Effector memory CD4-positive, alpha-beta T cell (primary cell): ENCODE data around the gene TTC12.

Experiments
- DNase-seq, 3 donors: peaks; one replicate each; pipeline ENCODE4 v3.0.0-alpha.2; 2020
- H3K27ac ChIP-seq: 2 replicates; pipeline ENCODE4 v1.7.0; 2013; ENCODE audit warnings: mild to moderate bottlenecking, low read length, moderate library complexity; ENCODE audit not compliant: insufficient read depth, poor library complexity, severe bottlenecking
- H3K27me3 ChIP-seq: replicated peaks from 2 replicates; pipeline ENCODE4 v1.7.0; 2013; ENCODE audit warnings: mild to moderate bottlenecking, low read length; ENCODE audit not compliant: insufficient read depth, control insufficient read depth, poor library complexity, severe bottlenecking
- H3K36me3 ChIP-seq: 2 replicates; pipeline ENCODE4 v1.7.0; 2013; ENCODE audit warnings: mild to moderate bottlenecking, low read length, moderate library complexity; ENCODE audit not compliant: control insufficient read depth, insufficient read depth
- H3K4me1 ChIP-seq: 2 replicates; pipeline ENCODE4 v1.7.0; 2013; ENCODE audit warnings: low read length, mild to moderate bottlenecking; ENCODE audit not compliant: control insufficient read depth, insufficient read depth, poor library complexity, severe bottlenecking
- H3K4me3 ChIP-seq: 2 replicates; pipeline ENCODE4 v1.7.0; 2013; ENCODE audit warnings: low read length, low read depth, mild to moderate bottlenecking; ENCODE audit not compliant: insufficient read depth, poor library complexity, severe bottlenecking
- H3K9me3 ChIP-seq: 2 replicates; pipeline ENCODE4 v1.7.0; 2013; ENCODE audit warnings: mild to moderate bottlenecking, low read length, moderate library complexity; ENCODE audit not compliant: control insufficient read depth

TTC12 gene

DNA sequence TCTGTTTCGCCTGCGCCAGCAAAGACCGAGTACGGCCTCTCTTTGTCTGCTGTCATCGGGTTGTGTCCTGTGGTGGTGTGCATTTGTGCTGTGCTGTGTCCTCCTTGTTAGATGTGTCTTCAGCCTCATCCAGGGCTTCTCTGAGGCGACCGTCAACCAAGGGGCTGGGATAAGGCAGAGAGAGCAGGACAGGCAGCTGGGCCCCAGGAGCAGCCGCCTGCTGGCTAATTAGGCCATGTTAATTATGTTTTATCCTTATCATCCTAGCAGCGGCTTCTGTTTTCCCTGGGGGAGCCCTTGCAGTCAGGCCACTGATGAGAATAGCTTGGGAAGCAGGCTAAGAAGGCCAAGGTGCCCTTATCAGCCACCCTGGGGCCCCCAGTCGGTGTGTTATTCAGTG lies 40.7 kb upstream of the TTC12 start:
- no peaks in the 10 kb centered on the region for H3K4me1 ChIP-seq
- no peak overlapping the region for H3K4me3 ChIP-seq
- H3K27ac ChIP-seq = no peak overlapping the region
- H3K36me3 ChIP-seq = no peaks in the 10 kb centered on the region
- no peaks in the 10 kb centered on the region for H3K27me3 ChIP-seq
- no peaks in the 10 kb centered on the region for H3K9me3 ChIP-seq
- DNase-seq = no peak

GRCh38 chr11:113274713-113275582 lies 39.4 kb upstream of the TTC12 start:
- Histone ChIP-seq H3K4me1 (no peaks in the 10 kb centered on the region), H3K27ac (no peak overlapping the region), H3K4me3 (no peak overlapping the region), H3K36me3 (no peaks in the 10 kb centered on the region), H3K27me3 (no peaks in the 10 kb centered on the region), H3K9me3 (no peaks in the 10 kb centered on the region)
- DNase-seq = no peak

GRCh38 chr11:113275602-113276001 lies 38.8 kb upstream of the TTC12 start:
- no peak for DNase-seq
- Histone ChIP-seq H3K4me1 (no peaks in the 10 kb centered on the region), H3K27ac (no peak overlapping the region), H3K27me3 (no peaks in the 10 kb centered on the region), H3K36me3 (no peaks in the 10 kb centered on the region), H3K9me3 (no peaks in the 10 kb centered on the region), H3K4me3 (no peak overlapping the region)

DNA sequence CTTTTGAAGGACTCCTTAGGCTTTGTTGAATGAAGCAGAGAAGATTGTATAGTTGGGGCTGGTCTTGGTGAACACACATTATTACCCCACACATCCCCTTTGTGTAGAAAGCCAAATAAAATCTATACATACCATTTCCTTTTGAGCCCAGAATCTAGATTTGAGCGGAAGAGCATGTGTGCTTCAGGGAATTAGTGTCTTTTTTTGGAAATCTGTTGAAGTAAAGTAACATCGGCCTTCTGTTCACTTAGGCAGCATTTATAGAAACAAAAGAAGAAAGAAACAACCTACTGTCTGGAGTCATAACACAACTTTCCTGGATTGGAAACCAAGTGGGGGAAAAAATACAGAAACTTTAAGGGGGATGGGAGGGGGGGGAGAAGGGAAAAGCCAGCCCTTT lies 37.9 kb upstream of the TTC12 start:
- Histone ChIP-seq H3K27me3 (no peaks in the 10 kb centered on the region), H3K4me1 (no peaks in the 10 kb centered on the region), H3K36me3 (no peaks in the 10 kb centered on the region), H3K27ac (no peak overlapping the region), H3K4me3 (no peak overlapping the region), H3K9me3 (no peaks in the 10 kb centered on the region)
- DNase-seq = no peak

DNA sequence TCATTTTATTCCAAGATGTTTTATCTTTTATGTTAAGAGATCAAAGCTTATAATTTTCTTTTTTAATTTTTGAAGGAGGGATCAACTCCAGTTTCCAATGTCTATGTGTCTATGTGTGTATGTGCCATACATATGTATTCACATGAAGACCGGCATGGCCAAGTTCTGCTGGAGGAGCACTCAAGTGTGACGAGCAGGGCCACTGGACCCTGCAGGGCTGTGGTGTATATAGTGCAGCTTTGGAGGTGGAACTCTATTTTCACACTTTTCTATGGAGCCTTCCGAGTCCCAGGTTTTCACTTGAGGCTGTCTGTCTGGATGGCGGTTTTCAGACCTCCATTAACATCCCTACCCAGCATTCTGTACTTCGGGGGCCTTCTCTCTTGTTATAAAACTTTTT lies 36.5 kb upstream of the TTC12 start:
- no peaks in the 10 kb centered on the region for H3K9me3 ChIP-seq
- no peaks in the 10 kb centered on the region for H3K36me3 ChIP-seq
- H3K4me1 ChIP-seq = no peaks in the 10 kb centered on the region
- H3K27ac ChIP-seq = no peak overlapping the region
- H3K27me3 ChIP-seq = no peaks in the 10 kb centered on the region
- no peak overlapping the region for H3K4me3 ChIP-seq
- no peak for DNase-seq

- no peaks in the 10 kb centered on the region for H3K36me3 ChIP-seq
- DNase-seq = no peak
- no peak overlapping the region for H3K27ac ChIP-seq
- H3K27me3 ChIP-seq = no peaks in the 10 kb centered on the region
- no peak overlapping the region for H3K4me3 ChIP-seq
- H3K9me3 ChIP-seq = no peaks in the 10 kb centered on the region
- no peaks in the 10 kb centered on the region for H3K4me1 ChIP-seq
These were observed 35.9 kb upstream of the TTC12 start for GRCh38 chr11:113278481-113278880.

DNA sequence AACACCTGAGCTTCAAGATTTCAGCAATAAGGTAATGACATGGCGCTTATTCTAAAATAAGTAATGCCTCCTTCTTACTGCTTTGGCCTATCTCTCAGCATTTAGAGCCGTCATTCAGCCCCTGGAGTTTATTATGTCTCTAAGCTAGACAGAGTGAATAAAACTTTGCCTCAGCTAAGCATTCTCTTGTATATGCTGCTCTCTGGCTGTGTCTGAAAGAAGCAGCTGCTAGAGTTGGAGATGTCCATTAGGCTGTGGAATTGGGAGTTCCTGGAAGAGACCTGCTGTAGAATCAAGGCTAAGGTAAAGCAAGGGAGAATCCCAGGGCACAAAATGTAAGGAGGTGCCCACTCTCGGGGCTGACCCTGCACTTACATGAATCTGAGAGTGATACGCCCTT lies 35.5 kb upstream of the TTC12 start:
- DNase-seq = no peak

GRCh38 chr11:113279591-113279990 lies 34.8 kb upstream of the TTC12 start:
- no peak overlapping the region for H3K27ac ChIP-seq
- H3K4me3 ChIP-seq = no peak overlapping the region
- DNase-seq = no peak
- no peaks in the 10 kb centered on the region for H3K4me1 ChIP-seq
- no peaks in the 10 kb centered on the region for H3K36me3 ChIP-seq
- H3K27me3 ChIP-seq = no peaks in the 10 kb centered on the region
- H3K9me3 ChIP-seq = no peaks in the 10 kb centered on the region

More for the DNA sequence above, 35.5 kb upstream of the TTC12 start:
- H3K4me1 ChIP-seq = no peaks in the 10 kb centered on the region
- no peaks in the 10 kb centered on the region for H3K9me3 ChIP-seq
- no peaks in the 10 kb centered on the region for H3K27me3 ChIP-seq
- H3K36me3 ChIP-seq = no peaks in the 10 kb centered on the region
- H3K4me3 ChIP-seq = no peak overlapping the region
- H3K27ac ChIP-seq = no peak overlapping the region

DNA sequence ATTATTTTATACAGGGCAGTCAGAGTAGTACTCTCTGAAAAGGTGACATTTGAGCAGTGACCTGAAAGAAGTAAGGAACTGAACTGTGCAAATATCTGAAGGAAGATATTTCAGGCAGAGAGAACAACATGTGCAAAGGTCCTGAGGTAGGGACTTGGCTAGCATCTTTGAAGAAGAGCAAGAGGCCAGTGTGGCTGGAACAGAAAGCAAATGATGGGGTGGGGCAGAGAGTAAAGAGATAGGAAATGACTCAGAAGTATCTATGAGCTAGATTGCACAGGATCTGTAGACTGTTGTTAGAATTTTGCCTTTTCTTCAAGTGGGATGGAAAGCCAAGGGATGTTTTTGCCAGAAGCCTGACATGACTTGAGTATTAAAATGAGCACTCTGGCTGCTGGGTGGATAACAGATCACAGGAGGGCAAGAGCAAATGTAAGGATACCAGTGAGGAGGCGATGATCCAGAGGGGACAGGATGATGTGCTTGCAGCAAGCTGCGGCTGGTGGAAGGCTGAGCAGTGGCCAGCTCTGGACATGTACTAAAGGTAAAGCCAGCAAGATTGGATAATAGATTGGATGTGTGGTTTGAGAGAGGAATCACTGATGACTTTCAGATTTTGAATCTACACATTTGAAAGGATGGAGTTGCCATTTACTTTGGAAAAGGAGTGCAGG lies 33.2 kb upstream of the TTC12 start:
- Histone ChIP-seq H3K27me3 (no peaks in the 10 kb centered on the region), H3K27ac (no peak overlapping the region), H3K4me3 (no peak overlapping the region), H3K4me1 (no peaks in the 10 kb centered on the region), H3K9me3 (no peaks in the 10 kb centered on the region), H3K36me3 (no peaks in the 10 kb centered on the region)
- DNase-seq = no peak

- H3K27me3 ChIP-seq = no peaks in the 10 kb centered on the region
- no peak for DNase-seq
- no peaks in the 10 kb centered on the region for H3K9me3 ChIP-seq
- no peak overlapping the region for H3K4me3 ChIP-seq
- H3K36me3 ChIP-seq = no peaks in the 10 kb centered on the region
- no peak overlapping the region for H3K27ac ChIP-seq
- H3K4me1 ChIP-seq = no peaks in the 10 kb centered on the region
These were observed 31.4 kb upstream of the TTC12 start for GRCh38 chr11:113282898-113283437.
